Spleen (tissue), 7 donors: ENCODE measurements around the gene ACTN2.

ENCODE experiments used
- POLR2AphosphoS5 ChIP-seq, 3 donors: sonication (generic); formaldehyde crosslinking; IDR thresholded peaks; one replicate each; pipeline ENCODE4 v1.5.1; 2017; ENCODE audit warnings: antibody characterized with exemption in 3 of 3
- TF ChIP-seq, protein P1 (sequence below), 11 experiments: fragments of 200-600 bp in 7 of 11; fragments of 450-650 bp in 4 of 11; sonication (generic) in 4 of 11; IDR thresholded peaks in 8 of 11; conservative IDR thresholded peaks in 3 of 11; 1 replicate in 7 of 11; 2 replicates in 4 of 11; pipeline versions ENCODE4 v1.4.0 to v1.8.0; 2016 to 2021; ENCODE audit warnings: antibody characterized with exemption in 11 of 11, inconsistent platforms in 4 of 11, mild to moderate bottlenecking in 1 of 11
- donor health status: DM: no; HTN: no; CAD: no; lungs with moderate emphysema.
- donor health status: DM: no; HTN: no; CAD: no.
- donor health status: DM: no; HTN: no; CAD: no.

DNA sequence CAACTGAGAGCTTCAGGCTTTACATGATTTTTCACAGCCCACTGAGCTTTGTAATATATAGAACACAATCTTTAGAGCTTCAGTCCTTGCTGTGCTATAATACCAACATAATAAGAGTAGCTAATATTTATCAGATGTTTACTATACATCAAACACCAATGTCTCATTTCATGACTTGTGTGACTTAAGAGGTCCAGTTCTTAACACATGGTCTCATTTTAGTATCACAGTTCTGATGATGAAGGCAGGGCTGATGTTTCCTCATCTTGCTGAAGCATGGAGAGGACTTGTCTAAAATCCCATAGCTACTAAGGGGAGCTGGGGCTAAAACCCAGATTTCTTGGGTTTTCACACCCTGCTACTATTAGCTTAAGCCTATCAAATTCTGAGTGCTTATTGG lies 114.3 kb downstream of the ACTN2 start:
- TF ChIP-seq, protein P1, sequence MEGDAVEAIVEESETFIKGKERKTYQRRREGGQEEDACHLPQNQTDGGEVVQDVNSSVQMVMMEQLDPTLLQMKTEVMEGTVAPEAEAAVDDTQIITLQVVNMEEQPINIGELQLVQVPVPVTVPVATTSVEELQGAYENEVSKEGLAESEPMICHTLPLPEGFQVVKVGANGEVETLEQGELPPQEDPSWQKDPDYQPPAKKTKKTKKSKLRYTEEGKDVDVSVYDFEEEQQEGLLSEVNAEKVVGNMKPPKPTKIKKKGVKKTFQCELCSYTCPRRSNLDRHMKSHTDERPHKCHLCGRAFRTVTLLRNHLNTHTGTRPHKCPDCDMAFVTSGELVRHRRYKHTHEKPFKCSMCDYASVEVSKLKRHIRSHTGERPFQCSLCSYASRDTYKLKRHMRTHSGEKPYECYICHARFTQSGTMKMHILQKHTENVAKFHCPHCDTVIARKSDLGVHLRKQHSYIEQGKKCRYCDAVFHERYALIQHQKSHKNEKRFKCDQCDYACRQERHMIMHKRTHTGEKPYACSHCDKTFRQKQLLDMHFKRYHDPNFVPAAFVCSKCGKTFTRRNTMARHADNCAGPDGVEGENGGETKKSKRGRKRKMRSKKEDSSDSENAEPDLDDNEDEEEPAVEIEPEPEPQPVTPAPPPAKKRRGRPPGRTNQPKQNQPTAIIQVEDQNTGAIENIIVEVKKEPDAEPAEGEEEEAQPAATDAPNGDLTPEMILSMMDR (IDR thresholded peaks at IDR 0.05 in 8 of 11, conservative IDR thresholded peaks at IDR 0.05 in 3 of 11): no peak
- TF ChIP-seq POLR2AphosphoS5 (IDR thresholded peaks at IDR 0.05): no peak
